ENCODE data around the gene SKAP1.

SKAP1 gene

DNA sequence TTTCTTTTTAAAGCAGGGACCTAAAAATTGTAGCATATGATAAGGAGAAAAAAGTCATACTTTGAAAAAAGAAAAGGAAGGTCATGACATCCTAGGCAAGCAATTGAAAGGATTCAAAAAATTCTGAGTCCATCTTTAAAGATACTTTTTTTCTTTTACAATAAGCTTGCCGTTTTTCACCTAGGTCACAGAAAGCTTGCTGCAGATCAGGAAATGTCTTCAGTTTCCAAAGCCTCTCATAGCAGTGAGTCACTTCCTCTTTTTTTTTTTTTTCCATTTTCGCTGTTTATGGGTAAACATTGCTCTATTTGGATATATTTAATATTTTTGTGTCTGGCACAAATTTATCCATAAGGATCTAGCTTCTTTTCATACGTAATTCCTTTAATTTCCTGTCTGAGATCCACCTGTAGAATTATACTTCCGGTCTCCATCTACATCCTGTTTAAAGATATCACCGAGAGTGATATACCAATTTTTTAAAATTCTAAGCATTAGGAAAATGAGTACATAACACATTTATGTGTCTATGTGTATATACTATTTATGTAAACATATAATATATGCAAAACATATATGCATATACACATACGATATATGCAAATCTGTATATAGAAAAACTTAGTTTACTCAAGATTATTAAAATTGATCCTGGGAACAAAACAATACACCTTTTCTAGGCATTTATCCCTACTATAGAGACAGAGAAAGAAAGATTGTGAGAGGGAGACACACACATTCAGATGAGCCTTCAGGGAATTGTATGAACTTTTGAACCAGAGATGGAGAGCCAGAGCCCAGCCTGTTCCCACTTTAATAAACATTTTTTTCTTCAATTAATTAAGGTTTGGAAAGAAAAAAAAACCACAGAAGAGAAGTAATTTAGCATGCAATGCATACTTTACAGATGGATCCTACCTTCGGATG lies 134.4 kb downstream of the SKAP1 start:
- Histone ChIP-seq H3K9me3 (ENCODE audit: insufficient read depth, low read length) (no peaks in the 10 kb centered on the region), H3K9me2 (replicated peaks; ENCODE audit: insufficient read depth, low read length) (no peaks in the 10 kb centered on the region), H3K4me3 (ENCODE audit: insufficient read depth, low read length, poor library complexity, severe bottlenecking) (peak overlapping the region; percentile 3), H3K36me3 (ENCODE audit: low read length) (no peaks in the 10 kb centered on the region), H3K9ac (ENCODE audit: low read length) (peak overlapping the region; percentile 28), H2AFZ (ENCODE audit: low read depth, low read length, severe bottlenecking) (peak overlapping the region; percentile 85), H3K4me2 (ENCODE audit: low read depth, low read length, poor library complexity, severe bottlenecking) (peak overlapping the region; percentile 57), H3K27ac (ENCODE audit: low read depth, low read length) (no peak overlapping the region), H3K79me2 (ENCODE audit: insufficient read depth, low read length) (no peaks in the 10 kb centered on the region), H4K20me1 (ENCODE audit: low read depth, low read length) (no peaks in the 10 kb centered on the region), H3F3A (ENCODE audit: insufficient read depth) (no peaks in the 10 kb centered on the region), H3K27me3 (ENCODE audit: low read length) (no peaks in the 10 kb centered on the region)
- no peak for TF ChIP-seq EZH2phosphoT487 (conservative IDR thresholded peaks at IDR 0.05; ENCODE audit: low read length)
- no peak for TF ChIP-seq CTCF (IDR thresholded peaks at IDR 0.05; ENCODE audit: insufficient read depth, low read length, poor library complexity, severe bottlenecking)

DNA sequence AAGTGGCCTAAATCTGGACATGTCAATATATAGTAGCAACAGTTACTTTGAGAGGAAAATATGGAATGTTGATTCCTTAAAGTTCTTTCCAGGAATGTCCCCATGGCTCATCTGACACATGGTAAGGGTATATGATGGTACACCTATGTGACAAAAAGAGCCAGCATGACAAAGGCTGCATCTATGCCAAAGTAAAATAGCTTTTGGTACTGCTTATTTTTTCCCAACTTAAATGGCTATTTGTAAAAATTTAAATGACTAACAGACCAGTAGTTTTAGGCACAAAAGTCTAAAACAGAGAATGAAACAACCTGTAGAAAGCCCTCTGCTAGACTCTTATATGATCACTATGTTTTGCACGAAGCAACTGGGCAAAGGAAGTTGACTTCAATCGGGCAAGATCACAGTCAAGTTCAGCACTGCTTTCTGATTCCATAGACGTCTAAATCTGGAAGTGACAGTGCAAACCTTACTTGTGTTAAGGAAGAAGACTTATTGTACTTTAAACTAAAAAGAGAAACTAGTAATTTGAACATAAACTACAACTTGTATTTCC lies 135.1 kb downstream of the SKAP1 start:
- peak overlapping the region; percentile 85 for H2AFZ ChIP-seq (ENCODE audit: low read depth, low read length, severe bottlenecking)
- H3K36me3 ChIP-seq (ENCODE audit: low read length): no peaks in the 10 kb centered on the region
- no peaks in the 10 kb centered on the region for H3K9me2 ChIP-seq (replicated peaks; ENCODE audit: insufficient read depth, low read length)
- TF ChIP-seq CTCF (IDR thresholded peaks at IDR 0.05; ENCODE audit: insufficient read depth, low read length, poor library complexity, severe bottlenecking) (no peak), EZH2phosphoT487 (conservative IDR thresholded peaks at IDR 0.05; ENCODE audit: low read length) (no peak)
- no peaks in the 10 kb centered on the region for H3F3A ChIP-seq (ENCODE audit: insufficient read depth)
- H4K20me1 ChIP-seq (ENCODE audit: low read depth, low read length): no peaks in the 10 kb centered on the region
- H3K4me2 ChIP-seq (ENCODE audit: low read depth, low read length, poor library complexity, severe bottlenecking): peak overlapping the region; percentile 57
- no peaks in the 10 kb centered on the region for H3K79me2 ChIP-seq (ENCODE audit: insufficient read depth, low read length)
- H3K9ac ChIP-seq (ENCODE audit: low read length): peak overlapping the region; percentile 28
- peak overlapping the region; percentile 3 for H3K4me3 ChIP-seq (ENCODE audit: insufficient read depth, low read length, poor library complexity, severe bottlenecking)
- no peak overlapping the region for H3K27ac ChIP-seq (ENCODE audit: low read depth, low read length)
- no peaks in the 10 kb centered on the region for H3K27me3 ChIP-seq (ENCODE audit: low read length)
- no peaks in the 10 kb centered on the region for H3K9me3 ChIP-seq (ENCODE audit: insufficient read depth, low read length)

DNA sequence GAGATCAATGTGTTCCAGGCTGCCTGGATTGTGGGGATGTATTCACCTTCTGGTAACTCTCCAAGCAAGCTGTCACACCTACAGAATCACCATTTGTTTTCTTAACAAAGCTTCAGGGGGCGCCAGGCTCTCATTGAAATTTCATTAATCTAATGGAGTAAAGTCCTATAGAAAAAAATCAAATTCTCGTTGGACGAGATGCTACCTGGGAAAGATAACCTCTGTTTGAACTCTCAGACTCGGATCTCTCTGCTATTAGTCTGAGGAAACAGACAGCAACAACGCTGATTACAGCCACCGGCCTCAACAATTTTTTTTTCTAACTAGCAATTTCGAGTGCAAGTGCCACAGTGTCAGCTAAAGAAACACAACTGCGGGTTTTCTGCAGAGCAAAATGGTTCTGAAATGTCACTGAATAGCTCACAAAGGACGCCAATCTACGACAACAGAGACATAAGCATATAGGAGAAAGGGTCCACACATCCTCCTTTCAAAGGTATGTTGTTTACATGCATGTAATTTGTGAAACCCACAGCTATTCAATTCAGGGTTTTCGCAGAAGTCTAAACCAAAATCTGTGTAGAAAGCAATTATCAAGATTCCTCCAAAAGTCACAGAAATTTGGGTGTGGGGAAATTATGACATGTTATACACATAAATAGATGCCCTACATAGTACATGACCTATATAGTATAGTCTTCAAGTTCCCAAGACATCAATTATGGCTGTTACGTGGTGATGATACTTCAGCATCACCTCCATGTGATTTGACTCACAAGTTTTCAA lies 135.8 kb downstream of the SKAP1 start:
- Histone ChIP-seq H3F3A (ENCODE audit: insufficient read depth) (no peaks in the 10 kb centered on the region), H3K79me2 (ENCODE audit: insufficient read depth, low read length) (no peaks in the 10 kb centered on the region), H3K27ac (ENCODE audit: low read depth, low read length) (no peak overlapping the region), H3K27me3 (ENCODE audit: low read length) (no peaks in the 10 kb centered on the region), H3K4me3 (ENCODE audit: insufficient read depth, low read length, poor library complexity, severe bottlenecking) (no peak overlapping the region), H3K36me3 (ENCODE audit: low read length) (no peaks in the 10 kb centered on the region), H3K9me2 (replicated peaks; ENCODE audit: insufficient read depth, low read length) (no peaks in the 10 kb centered on the region), H3K4me2 (ENCODE audit: low read depth, low read length, poor library complexity, severe bottlenecking) (peak overlapping the region; percentile 57), H3K9ac (ENCODE audit: low read length) (no peak overlapping the region), H4K20me1 (ENCODE audit: low read depth, low read length) (no peaks in the 10 kb centered on the region), H2AFZ (ENCODE audit: low read depth, low read length, severe bottlenecking) (peak overlapping the region; percentile 85), H3K9me3 (ENCODE audit: insufficient read depth, low read length) (no peaks in the 10 kb centered on the region)
- TF ChIP-seq EZH2phosphoT487 (conservative IDR thresholded peaks at IDR 0.05; ENCODE audit: low read length): no peak
- no peak for TF ChIP-seq CTCF (IDR thresholded peaks at IDR 0.05; ENCODE audit: insufficient read depth, low read length, poor library complexity, severe bottlenecking)

All from SU-DHL-6 (cell line).